ENCODE measurements around the gene ITGAD.
A peak's percentile ranks its signal among the peaks of the same experiment; 100 is the strongest.

Gene ITGAD

DNA sequence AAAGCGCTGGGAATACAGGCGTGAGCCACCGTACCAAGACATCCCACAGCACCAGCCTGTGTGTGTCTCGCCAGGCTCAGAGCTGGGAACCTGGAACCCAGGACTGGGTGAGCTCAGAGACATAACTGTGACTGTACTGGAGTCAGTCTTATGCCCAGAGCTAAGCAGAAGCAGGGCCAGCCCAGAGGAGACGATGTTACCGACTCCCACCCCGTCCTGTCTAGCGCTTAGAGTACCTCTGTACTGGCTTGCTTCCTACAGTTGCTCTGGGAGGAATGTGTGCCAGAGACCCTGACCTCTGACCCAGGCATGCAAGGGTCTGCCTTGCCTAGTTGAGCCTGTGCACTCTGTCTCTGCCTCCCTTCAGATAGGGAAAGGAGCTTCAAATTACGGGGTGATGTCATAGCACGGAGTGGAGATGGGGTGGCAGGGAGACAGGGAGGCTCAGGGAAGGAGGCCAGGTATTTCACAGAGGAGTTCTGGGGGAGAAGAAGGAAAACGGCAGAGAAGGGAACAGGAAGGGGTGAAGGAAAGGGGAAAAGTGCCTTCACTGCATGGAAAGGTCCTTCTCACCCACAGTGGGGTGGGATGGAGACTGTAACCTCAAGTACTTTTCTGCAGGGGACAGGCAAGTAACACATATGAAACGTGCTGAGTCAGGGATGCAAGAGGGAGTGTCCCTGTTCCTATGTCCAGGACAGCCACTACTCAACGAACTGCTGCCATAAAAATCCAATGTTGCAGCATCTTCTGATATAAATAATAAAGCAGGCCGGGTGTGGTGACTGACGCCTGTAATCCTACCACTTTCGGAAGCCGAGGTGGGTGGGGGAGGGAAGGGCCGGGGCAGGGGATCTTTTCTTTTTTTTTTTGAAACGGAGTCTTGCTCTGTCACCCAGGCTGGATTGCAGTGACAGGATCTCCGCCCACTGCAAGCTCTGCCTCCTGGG lies 60.4 kb downstream of the ITGAD start (continued):
- no peak for TF ChIP-seq ZNF433 (tag by site-specific recombination; IDR thresholded peaks at IDR 0.05; ENCODE audit: low read depth)
- peak; percentile 11 for TF ChIP-seq ZBTB26 (tag by site-specific recombination; optimal IDR thresholded peaks at IDR 0.05)
- peak; percentile 88 for TF ChIP-seq KLF1 (tag by site-specific recombination; IDR thresholded peaks at IDR 0.05)
- no peak for TF ChIP-seq OVOL3 (tag by site-specific recombination; IDR thresholded peaks at IDR 0.05)
- TF ChIP-seq RBAK (tag by site-specific recombination; IDR thresholded peaks at IDR 0.05) = no peak
- TF ChIP-seq, protein P1, sequence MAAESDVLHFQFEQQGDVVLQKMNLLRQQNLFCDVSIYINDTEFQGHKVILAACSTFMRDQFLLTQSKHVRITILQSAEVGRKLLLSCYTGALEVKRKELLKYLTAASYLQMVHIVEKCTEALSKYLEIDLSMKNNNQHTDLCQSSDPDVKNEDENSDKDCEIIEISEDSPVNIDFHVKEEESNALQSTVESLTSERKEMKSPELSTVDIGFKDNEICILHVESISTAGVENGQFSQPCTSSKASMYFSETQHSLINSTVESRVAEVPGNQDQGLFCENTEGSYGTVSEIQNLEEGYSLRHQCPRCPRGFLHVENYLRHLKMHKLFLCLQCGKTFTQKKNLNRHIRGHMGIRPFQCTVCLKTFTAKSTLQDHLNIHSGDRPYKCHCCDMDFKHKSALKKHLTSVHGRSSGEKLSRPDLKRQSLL (tag by site-specific recombination; IDR thresholded peaks at IDR 0.05) = peak; percentile 38; the same call in 1 of the 2 replicates

DNA sequence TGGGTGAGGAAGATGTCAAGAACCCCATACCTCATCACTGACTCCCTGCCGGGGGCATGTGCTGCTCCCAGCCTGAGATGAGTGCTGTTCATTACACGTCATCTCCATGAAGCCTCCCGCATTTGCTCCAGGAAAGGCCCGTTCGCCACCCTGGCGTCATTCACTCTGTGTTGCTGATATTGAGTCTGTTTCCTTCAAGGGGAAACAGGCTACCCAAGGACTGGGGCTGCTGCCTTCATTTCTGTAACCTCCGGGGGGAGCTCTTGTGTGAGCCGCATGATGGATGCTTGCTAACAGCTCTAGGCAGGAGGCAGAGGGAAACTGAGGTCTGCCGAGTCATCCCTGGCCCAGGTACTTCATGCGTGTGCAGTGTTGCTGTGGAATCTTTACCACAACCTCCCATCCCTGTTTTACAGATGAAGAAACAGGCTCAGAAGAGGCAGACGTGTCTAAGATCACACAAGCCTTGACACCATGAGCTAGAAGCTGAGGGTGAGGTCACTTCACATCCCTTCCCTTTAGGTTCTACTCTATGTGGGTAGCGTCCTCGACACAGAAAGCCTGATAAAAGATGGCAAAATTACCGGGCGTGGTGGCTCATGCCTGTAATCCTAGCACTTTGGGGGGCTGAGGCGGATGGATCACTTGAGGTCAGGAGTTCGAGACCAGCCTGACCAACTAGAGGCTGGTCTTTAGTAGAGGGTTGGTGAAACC lies 62.6 kb downstream of the ITGAD start:
- Histone ChIP-seq H3K9me3 (ENCODE audit: control insufficient read depth, insufficient read depth, low read depth, low read length) (no peaks in the 10 kb centered on the region), H3K36me3 (ENCODE audit: control insufficient read depth in 2 of 2, insufficient read depth in 1 of 2, low read length in 2 of 2) (peaks cover 0 to 23% of the 10 kb centered on the region in 2 experiments; a peak in 1 of 3 replicates), H3K4me3 (ENCODE audit: low read depth, low read length) (no peak overlapping the region), H3K27ac (ENCODE audit: extremely low read depth, low read depth, low read length) (no peak overlapping the region), H3K4me1 (ENCODE audit: control insufficient read depth, insufficient read depth, low read length) (peaks cover 13% of the 10 kb centered on the region)
- ChIA-PET CTCF (interaction anchor here (0.7 to 5.3 kb wide), 6 partner anchors 12 to 412 kb away, joined by 3 to 27 read pairs (median 4); partner anchors contain the start of gene ZNF843), POLR2A (interaction anchor here (0.7 to 1.2 kb wide), 2 partner anchors 27 to 240 kb away, joined by 3 read pairs; partner anchors contain the start of gene COX6A2)
- TF ChIP-seq, protein P2, sequence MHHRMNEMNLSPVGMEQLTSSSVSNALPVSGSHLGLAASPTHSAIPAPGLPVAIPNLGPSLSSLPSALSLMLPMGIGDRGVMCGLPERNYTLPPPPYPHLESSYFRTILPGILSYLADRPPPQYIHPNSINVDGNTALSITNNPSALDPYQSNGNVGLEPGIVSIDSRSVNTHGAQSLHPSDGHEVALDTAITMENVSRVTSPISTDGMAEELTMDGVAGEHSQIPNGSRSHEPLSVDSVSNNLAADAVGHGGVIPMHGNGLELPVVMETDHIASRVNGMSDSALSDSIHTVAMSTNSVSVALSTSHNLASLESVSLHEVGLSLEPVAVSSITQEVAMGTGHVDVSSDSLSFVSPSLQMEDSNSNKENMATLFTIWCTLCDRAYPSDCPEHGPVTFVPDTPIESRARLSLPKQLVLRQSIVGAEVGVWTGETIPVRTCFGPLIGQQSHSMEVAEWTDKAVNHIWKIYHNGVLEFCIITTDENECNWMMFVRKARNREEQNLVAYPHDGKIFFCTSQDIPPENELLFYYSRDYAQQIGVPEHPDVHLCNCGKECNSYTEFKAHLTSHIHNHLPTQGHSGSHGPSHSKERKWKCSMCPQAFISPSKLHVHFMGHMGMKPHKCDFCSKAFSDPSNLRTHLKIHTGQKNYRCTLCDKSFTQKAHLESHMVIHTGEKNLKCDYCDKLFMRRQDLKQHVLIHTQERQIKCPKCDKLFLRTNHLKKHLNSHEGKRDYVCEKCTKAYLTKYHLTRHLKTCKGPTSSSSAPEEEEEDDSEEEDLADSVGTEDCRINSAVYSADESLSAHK (tag by site-specific recombination; IDR thresholded peaks at IDR 0.05) = no peak
- TF ChIP-seq ZBTB8A (tag by site-specific recombination; IDR thresholded peaks at IDR 0.05) (no peak), ELK4 (IDR thresholded peaks at IDR 0.05; ENCODE audit: borderline replicate concordance, low read depth, low read length) (no peak), HOXA7 (CRISPR knock-in tag; IDR thresholded peaks at IDR 0.05; ENCODE audit: borderline replicate concordance) (no peak), ZSCAN16 (tag by site-specific recombination; IDR thresholded peaks at IDR 0.05) (no peak), ZBTB26 (tag by site-specific recombination; optimal IDR thresholded peaks at IDR 0.05) (no peak), ZNF324 (tag by site-specific recombination; IDR thresholded peaks at IDR 0.05) (no peak), ZNF837 (tag by site-specific recombination; IDR thresholded peaks at IDR 0.05) (no peak), ZNF510 (tag by site-specific recombination; IDR thresholded peaks at IDR 0.05; ENCODE audit: insufficient replicate concordance) (no peak), ZNF112 (tag by site-specific recombination; IDR thresholded peaks at IDR 0.05) (no peak), ZBTB7A (tag by site-specific recombination; IDR thresholded peaks at IDR 0.05; ENCODE audit: low read depth) (no peak), PRDM1 (tag by site-specific recombination; IDR thresholded peaks at IDR 0.05) (no peak), ZNF670 (tag by site-specific recombination; IDR thresholded peaks at IDR 0.05; ENCODE audit: low read depth) (no peak)
- TF ChIP-seq, protein P3, sequence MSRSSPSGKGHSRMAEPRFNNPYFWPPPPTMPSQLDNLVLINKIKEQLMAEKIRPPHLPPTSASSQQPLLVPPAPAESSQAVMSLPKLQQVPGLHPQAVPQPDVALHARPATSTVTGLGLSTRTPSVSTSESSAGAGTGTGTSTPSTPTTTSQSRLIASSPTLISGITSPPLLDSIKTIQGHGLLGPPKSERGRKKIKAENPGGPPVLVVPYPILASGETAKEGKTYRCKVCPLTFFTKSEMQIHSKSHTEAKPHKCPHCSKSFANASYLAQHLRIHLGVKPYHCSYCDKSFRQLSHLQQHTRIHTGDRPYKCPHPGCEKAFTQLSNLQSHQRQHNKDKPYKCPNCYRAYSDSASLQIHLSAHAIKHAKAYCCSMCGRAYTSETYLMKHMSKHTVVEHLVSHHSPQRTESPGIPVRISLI (tag by site-specific recombination; IDR thresholded peaks at IDR 0.05) = no peak
- TF ChIP-seq, protein P4, sequence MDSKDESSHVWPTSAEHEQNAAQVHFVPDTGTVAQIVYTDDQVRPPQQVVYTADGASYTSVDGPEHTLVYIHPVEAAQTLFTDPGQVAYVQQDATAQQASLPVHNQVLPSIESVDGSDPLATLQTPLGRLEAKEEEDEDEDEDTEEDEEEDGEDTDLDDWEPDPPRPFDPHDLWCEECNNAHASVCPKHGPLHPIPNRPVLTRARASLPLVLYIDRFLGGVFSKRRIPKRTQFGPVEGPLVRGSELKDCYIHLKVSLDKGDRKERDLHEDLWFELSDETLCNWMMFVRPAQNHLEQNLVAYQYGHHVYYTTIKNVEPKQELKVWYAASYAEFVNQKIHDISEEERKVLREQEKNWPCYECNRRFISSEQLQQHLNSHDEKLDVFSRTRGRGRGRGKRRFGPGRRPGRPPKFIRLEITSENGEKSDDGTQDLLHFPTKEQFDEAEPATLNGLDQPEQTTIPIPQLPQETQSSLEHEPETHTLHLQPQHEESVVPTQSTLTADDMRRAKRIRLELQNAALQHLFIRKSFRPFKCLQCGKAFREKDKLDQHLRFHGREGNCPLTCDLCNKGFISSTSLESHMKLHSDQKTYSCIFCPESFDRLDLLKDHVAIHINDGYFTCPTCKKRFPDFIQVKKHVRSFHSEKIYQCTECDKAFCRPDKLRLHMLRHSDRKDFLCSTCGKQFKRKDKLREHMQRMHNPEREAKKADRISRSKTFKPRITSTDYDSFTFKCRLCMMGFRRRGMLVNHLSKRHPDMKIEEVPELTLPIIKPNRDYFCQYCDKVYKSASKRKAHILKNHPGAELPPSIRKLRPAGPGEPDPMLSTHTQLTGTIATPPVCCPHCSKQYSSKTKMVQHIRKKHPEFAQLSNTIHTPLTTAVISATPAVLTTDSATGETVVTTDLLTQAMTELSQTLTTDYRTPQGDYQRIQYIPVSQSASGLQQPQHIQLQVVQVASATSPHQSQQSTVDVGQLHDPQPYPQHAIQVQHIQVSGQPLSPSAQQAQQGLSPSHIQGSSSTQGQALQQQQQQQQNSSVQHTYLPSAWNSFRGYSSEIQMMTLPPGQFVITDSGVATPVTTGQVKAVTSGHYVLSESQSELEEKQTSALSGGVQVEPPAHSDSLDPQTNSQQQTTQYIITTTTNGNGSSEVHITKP (tag by site-specific recombination; IDR thresholded peaks at IDR 0.05) = no peak
